LoVo (cell line): ENCODE data around the gene FUCA1.
A peak's percentile ranks its signal among the peaks of the same experiment; 100 is the strongest.
"Not testable (repeated sequence)": the region's sequence is repeated elsewhere in the genome, so short reads cannot be mapped to it uniquely, and the experiment has no call there.

Experiments
- DNase-seq: peaks from one replicate; pipeline ENCODE4 v3.0.0-alpha.2; 2016; ENCODE audit warnings: low spot score

The FUCA1 gene

GRCh38 chr1:23895993-23896392, 27.9 kb upstream of the FUCA1 start:
- DNase-seq, result no peak

DNA sequence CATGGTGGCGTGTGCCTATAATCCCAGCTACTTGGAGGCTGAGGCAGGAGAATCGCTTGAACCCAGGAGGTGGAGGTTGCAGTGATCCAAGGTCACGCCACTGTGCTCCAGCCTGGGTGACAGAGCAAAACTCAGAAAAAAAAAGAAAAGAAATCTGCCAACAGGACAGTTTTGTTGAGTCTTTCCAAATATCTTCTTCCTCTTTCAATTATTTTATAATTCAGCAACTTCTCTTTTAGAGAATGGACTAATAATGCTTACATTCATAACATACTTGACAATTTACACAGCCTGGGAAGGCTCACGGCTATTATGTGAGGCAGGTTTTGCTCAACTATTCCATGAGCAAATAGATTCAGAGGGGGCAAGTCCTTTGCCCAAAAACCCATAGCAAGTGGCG, 27.0 kb upstream of the FUCA1 start:
- no peak for DNase-seq

DNA sequence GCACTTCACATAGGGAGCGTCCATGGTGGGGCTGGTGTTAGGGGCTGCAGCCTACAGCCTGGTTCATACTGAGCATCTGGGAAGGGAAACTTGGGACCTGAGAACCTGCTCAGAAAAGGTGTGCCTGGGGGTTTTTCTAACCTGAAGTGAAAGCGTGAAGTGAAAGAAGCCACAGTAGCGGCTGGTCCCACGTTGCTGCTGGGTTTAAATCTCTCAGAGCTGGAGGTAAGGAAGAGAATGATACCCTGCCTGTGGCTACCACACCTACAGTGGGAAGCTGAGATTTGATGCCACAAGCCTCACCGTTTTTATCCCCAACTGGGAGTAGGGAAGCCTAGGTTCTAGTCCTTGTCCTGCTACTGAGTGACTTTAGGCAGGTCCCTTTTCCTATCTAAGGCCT, 21.0 kb upstream of the FUCA1 start:
- no peak for DNase-seq

- DNase-seq, result no peak
These were observed 17.1 kb upstream of the FUCA1 start for GRCh38 chr1:23885222-23885621.

- DNase-seq, result no peak
These were observed 14.7 kb upstream of the FUCA1 start for GRCh38 chr1:23882746-23883145.

DNA sequence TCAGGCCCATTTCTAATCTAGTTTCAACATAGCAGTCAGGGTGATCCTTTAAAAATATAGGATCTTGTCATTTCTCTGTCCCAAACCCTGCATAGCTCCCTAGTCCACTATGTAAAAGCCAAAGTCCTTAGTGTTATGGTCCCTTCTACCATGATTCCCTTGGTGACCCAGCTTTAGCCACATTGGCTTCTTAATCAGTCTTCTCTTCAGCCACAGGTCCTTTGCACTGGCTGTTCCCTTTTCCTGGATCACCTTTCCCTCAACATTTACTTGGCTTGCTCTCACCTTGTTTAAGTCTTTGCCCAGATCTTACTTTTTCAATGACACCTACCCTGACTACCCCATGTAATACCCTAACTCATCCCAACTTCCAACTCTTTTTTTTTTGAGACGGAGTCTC, 11.7 kb upstream of the FUCA1 start:
- no peak for DNase-seq

GRCh38 chr1:23878668-23879067, 10.6 kb upstream of the FUCA1 start:
- no peak for DNase-seq

DNA sequence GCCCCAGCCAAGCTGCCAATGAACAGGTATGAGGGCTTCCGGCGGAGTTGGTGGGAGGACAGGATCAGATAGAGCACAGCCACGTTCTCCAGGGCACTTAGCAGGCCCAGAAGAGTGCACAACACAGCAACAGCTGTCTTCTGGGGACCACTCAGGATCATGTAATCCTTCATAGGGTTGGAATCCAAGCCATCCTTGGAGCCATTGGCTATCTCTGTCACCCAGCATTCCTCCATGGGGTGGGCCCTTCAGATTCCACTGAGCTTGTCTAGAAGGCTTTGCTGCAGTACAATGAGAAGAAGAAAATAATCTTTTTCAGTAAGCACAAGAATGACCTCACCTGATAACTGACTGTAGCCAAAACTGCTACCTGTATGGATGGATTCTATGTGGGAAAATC, 7.3 kb upstream of the FUCA1 start:
- no peak for DNase-seq

GRCh38 chr1:23872421-23872820, 4.3 kb upstream of the FUCA1 start:
- no peak for DNase-seq

- no peak for DNase-seq
These were observed 961 bp upstream of the FUCA1 start for GRCh38 chr1:23869051-23869450.

GRCh38 chr1:23868557-23869016, 497 bp upstream of the FUCA1 start:
- peak; percentile 32 for DNase-seq

DNA sequence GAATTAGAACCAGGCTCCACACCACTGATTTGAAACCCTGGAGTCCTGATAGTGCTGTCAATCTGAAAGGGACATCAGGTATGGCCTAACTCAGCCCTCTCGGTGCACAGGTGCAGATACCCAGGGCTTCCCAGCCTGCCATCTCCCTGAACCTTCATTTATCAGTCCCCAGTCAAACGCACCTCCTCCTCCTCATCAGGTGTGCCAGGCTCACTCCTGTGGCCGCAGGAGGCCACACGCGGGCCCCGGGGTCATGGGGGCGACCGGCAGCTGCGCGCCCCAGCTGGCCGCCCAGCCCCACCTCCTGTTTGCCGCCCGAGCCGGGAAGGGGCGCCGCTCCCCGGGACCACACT, 572 bp downstream of the FUCA1 start:
- DNase-seq, result no peak

DNA sequence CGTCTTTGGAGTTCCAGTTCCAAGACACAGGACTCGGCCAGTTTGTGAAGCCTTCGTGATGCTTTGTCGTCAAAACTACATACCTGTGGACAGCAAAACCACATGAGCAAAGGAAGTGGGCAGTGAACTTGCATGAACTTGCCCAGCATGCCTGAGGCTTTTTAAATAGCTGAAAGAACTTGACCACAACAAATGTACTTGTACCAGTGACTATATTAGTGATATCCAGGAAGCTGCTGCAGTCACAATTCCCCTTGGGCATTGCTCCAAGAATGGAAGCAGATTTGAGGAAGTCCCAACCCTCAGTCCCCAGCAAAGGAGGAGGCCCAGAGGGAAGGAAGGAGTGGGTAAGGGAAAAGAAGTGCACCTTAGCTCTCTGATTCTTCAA, 2.6 kb downstream of the FUCA1 start:
- DNase-seq, result peak; percentile 61

GRCh38 chr1:23864801-23865542, 3.1 kb downstream of the FUCA1 start:
- DNase-seq, result no peak

GRCh38 chr1:23862640-23863039, 5.5 kb downstream of the FUCA1 start:
- DNase-seq, result no peak

- DNase-seq, result no peak
These were observed 13.5 kb downstream of the FUCA1 start for GRCh38 chr1:23854568-23854967.

- not testable (repeated sequence) for DNase-seq
These were observed 15.0 kb downstream of the FUCA1 start for GRCh38 chr1:23853124-23853523.

DNA sequence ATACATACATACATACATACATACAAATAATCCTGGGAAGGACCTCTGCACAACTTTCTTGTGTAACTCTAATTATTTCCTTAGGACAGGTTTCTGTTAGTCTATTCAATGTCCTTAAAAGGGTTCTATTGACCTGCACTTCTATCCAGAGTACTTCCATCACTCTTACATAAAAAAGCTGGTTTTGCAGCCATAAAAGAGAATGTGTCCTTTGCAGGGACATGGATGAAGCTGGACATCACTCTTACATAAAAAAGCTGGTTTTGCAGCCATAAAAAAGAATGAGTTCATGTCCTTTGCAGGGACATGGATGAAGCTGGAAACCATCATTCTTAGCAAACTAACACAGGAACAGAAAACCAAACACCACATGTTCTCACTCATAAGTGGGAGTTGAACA, 16.7 kb downstream of the FUCA1 start:
- DNase-seq, result not testable (repeated sequence)

GRCh38 chr1:23848673-23849616, 19.1 kb downstream of the FUCA1 start:
- DNase-seq, result no peak

- DNase-seq, result not testable (repeated sequence)
These were observed 20.5 kb downstream of the FUCA1 start for GRCh38 chr1:23847482-23848095.

DNA sequence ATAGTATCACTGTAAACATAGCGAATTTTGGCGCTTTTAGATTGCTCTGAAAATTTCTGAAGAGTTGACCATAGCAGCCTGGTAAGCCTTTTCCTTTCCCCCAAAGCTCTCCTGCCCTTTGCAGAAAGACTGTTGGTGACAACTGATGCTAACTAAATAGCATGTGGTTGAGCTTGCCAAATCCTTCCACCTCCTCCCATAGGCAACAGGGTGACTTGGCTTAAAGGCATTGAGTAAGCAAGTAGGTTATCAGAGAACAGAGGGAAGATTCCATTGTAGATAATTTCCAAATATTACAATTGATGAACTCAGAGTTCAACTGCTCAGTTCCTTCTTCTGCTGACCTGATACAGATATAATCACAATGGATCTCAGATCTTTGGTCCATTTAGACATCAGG, 22.9 kb downstream of the FUCA1 start:
- no peak for DNase-seq

GRCh38 chr1:23843644-23844043, 24.4 kb downstream of the FUCA1 start:
- DNase-seq, result no peak

DNA sequence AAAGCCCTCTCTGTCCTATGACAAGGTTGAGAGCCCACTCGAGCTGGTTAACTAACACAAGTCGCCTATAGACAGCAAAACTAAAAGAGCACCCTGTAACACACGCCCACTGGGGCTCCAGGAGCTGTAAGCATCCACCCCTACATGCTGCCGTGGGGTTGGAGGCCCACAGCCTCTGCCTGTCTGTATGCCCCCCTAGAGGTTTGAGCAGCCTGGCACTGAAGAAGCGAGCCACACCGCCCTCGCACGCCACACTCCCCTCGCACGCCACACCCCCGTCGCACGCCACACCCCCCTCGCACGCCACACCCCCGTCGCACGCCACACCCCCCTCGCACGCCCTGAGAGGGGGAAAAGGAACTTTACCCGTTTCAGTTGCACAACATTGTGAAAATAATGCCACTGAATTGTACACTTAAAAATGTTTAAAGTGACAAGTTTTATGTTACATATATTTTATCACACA, 29.7 kb downstream of the FUCA1 start:
- peak; percentile 67 for DNase-seq
